Trophoblast cell (in vitro differentiated cells and primary cell): ENCODE measurements around the gene DQX1.
A peak's percentile ranks its signal among the peaks of the same experiment; 100 is the strongest.

Experiments
- DNase-seq, 2 donors: peaks; one replicate each; pipeline ENCODE4 v3.0.0-alpha.2; 2016
- H2AFZ ChIP-seq: 2 replicates; pipeline ENCODE4 v1.6.1; 2013; ENCODE audit warnings: low read length, moderate library complexity, mild to moderate bottlenecking; ENCODE audit not compliant: insufficient read depth, poor library complexity
- H2AK5ac ChIP-seq: 2 replicates; pipeline ENCODE4 v1.6.1; 2013; ENCODE audit warnings: mild to moderate bottlenecking, low read length
- H2BK120ac ChIP-seq: 2 replicates; pipeline ENCODE4 v1.6.1; 2013; ENCODE audit warnings: low read length, mild to moderate bottlenecking, moderate library complexity; ENCODE audit not compliant: insufficient read depth, poor library complexity
- H2BK12ac ChIP-seq: 2 replicates; pipeline ENCODE4 v1.6.1; 2013; ENCODE audit warnings: mild to moderate bottlenecking, low read length, moderate library complexity
- H2BK5ac ChIP-seq: 2 replicates; pipeline ENCODE4 v1.6.1; 2013; ENCODE audit warnings: low read length, low read depth, moderate library complexity, mild to moderate bottlenecking; ENCODE audit not compliant: poor library complexity
- H3K14ac ChIP-seq: 2 replicates; pipeline ENCODE4 v1.6.1; 2013; ENCODE audit warnings: mild to moderate bottlenecking, low read length
- H3K18ac ChIP-seq: 2 replicates; pipeline ENCODE4 v1.6.1; 2013; ENCODE audit warnings: mild to moderate bottlenecking, low read length
- H3K23ac ChIP-seq: 2 replicates; pipeline ENCODE4 v1.6.1; 2013; ENCODE audit warnings: low read length
- H3K27ac ChIP-seq: 2 replicates; pipeline ENCODE4 v1.5.1; 2013; ENCODE audit warnings: low read depth, mild to moderate bottlenecking, inconsistent platforms, low read length, moderate library complexity
- H3K27me3 ChIP-seq: 2 replicates; pipeline ENCODE4 v1.6.1; 2013; ENCODE audit warnings: inconsistent platforms, mild to moderate bottlenecking, low read length, moderate library complexity; ENCODE audit not compliant: insufficient read depth
- H3K36me3 ChIP-seq, 2 experiments: 1 replicate in 1 of 2; 2 replicates in 1 of 2; pipeline ENCODE4 v1.6.1; 2013; ENCODE audit warnings: low read length in 2 of 2, mild to moderate bottlenecking in 2 of 2, moderate library complexity in 1 of 2; ENCODE audit not compliant: insufficient read depth in 2 of 2, control insufficient read depth in 1 of 2
- H3K4ac ChIP-seq: 2 replicates; pipeline ENCODE4 v1.6.1; 2013; ENCODE audit warnings: low read depth, mild to moderate bottlenecking, low read length, moderate library complexity
- H3K4me1 ChIP-seq, 2 experiments: 1 replicate in 1 of 2; 2 replicates in 1 of 2; pipeline ENCODE4 v1.6.1; 2013; ENCODE audit warnings: low read length in 2 of 2, mild to moderate bottlenecking in 2 of 2, moderate library complexity in 1 of 2; ENCODE audit not compliant: insufficient read depth in 2 of 2, control insufficient read depth in 1 of 2
- H3K4me2 ChIP-seq: 2 replicates; pipeline ENCODE4 v1.6.1; 2013; ENCODE audit warnings: inconsistent platforms, mild to moderate bottlenecking, low read length, moderate library complexity
- H3K4me3 ChIP-seq: 2 replicates; pipeline ENCODE4 v1.5.1; 2013; ENCODE audit warnings: mild to moderate bottlenecking, low read depth, low read length, inconsistent platforms
- H3K79me1 ChIP-seq: one replicate; pipeline ENCODE4 v1.6.1; 2013; ENCODE audit warnings: low read length
- H3K79me2 ChIP-seq: 2 replicates; pipeline ENCODE4 v1.6.1; 2013; ENCODE audit warnings: low read length, mild to moderate bottlenecking; ENCODE audit not compliant: control insufficient read depth, insufficient read depth, poor library complexity
- H3K9ac ChIP-seq: 2 replicates; pipeline ENCODE4 v1.6.1; 2013; ENCODE audit warnings: mild to moderate bottlenecking, low read length
- H3K9me3 ChIP-seq: 2 replicates; pipeline ENCODE4 v1.6.1; 2013; ENCODE audit warnings: low read depth, mild to moderate bottlenecking, control low read depth, inconsistent platforms, low read length; ENCODE audit not compliant: insufficient read depth
- H4K12ac ChIP-seq: 2 replicates; pipeline ENCODE4 v1.6.1; 2013; ENCODE audit warnings: low read depth, mild to moderate bottlenecking, low read length, moderate library complexity
- H4K8ac ChIP-seq: 2 replicates; pipeline ENCODE4 v1.6.1; 2013; ENCODE audit warnings: low read depth, mild to moderate bottlenecking, low read length, moderate library complexity
- H4K91ac ChIP-seq: one replicate; pipeline ENCODE4 v1.6.1; 2013; ENCODE audit warnings: low read depth, mild to moderate bottlenecking, low read length, moderate library complexity
- WGBS: extraction: QIAGEN DNeasy Blood & Tissue Kit; methylation state at CpG from one replicate; pipeline ENCODE4 v1.1.7; 2013; ENCODE audit warnings: missing lambda C conversion rate; ENCODE audit not compliant: insufficient read length, insufficient coverage; ENCODE audit errors: extremely low coverage; 5-methylcytosine and 5-hydroxymethylcytosine counted together

The DQX1 gene

GRCh38 chr2:74481961-74482800, 43.9 kb downstream of the DQX1 start:
- Histone ChIP-seq H3K79me1 (peaks cover 11% of the 10 kb centered on the region), H2AFZ (peak overlapping the region; percentile 78), H3K4me1 (peaks cover 9 to 10% of the 10 kb centered on the region in 2 experiments), H3K4me3 (peak overlapping the region; percentile 94), H3K27me3 (no peaks in the 10 kb centered on the region), H2BK5ac (no peak overlapping the region), H3K23ac (no peak overlapping the region), H3K18ac (peak overlapping the region; percentile 54), H2BK120ac (peak overlapping the region; percentile 40), H3K4me2 (peak overlapping the region; percentile 66), H4K12ac (peak overlapping the region; percentile 2), H3K79me2 (peaks cover 9% of the 10 kb centered on the region), H2BK12ac (no peak overlapping the region), H3K14ac (peak overlapping the region; percentile 34), H4K91ac (peak overlapping the region; percentile 34), H3K36me3 (peaks cover 13 to 14% of the 10 kb centered on the region in 2 experiments), H3K9me3 (no peaks in the 10 kb centered on the region), H3K4ac (peak overlapping the region; percentile 51), H2AK5ac (peak overlapping the region; percentile 9), H3K9ac (peak overlapping the region; percentile 89), H4K8ac (peak overlapping the region; percentile 71), H3K27ac (peak overlapping the region; percentile 65)
- no CpG with 5 or more reads among the region's 80 CpGs for WGBS
- DNase-seq, result peak; percentile 36 to 60

GRCh38 chr2:74481431-74481830, 44.6 kb downstream of the DQX1 start:
- Histone ChIP-seq H3K36me3 (peaks cover 12 to 14% of the 10 kb centered on the region in 2 experiments), H2BK12ac (no peak overlapping the region), H2AFZ (no peak overlapping the region), H3K9me3 (no peaks in the 10 kb centered on the region), H4K8ac (peak overlapping the region; percentile 71), H3K14ac (no peak overlapping the region), H3K27ac (no peak overlapping the region), H3K18ac (peak overlapping the region; percentile 21), H2BK5ac (no peak overlapping the region), H3K4me2 (peak overlapping the region; percentile 66), H4K12ac (peak overlapping the region; percentile 1), H3K79me1 (peaks cover 11% of the 10 kb centered on the region), H3K4ac (peak overlapping the region; percentile 51), H3K23ac (no peak overlapping the region), H2BK120ac (no peak overlapping the region), H2AK5ac (no peak overlapping the region), H3K79me2 (peaks cover 9% of the 10 kb centered on the region), H3K9ac (peak overlapping the region; percentile 89), H4K91ac (no peak overlapping the region), H3K4me1 (peaks cover 9 to 10% of the 10 kb centered on the region in 2 experiments), H3K27me3 (no peaks in the 10 kb centered on the region), H3K4me3 (no peak overlapping the region)
- no CpG with 5 or more reads among the region's 3 CpGs for WGBS
- no peak for DNase-seq

- Histone ChIP-seq H3K4me2 (no peak overlapping the region), H3K4ac (no peak overlapping the region)
Observed at GRCh38 chr2:74474899-74475298, 51.1 kb downstream of the DQX1 start.

GRCh38 chr2:74474481-74474880, 51.5 kb downstream of the DQX1 start:
- DNase-seq, result no peak
- no peak overlapping the region for H2BK120ac ChIP-seq
- H2AFZ ChIP-seq, result no peak overlapping the region
- peaks cover 19% of the 10 kb centered on the region in 2 experiments for H3K36me3 ChIP-seq
- no peak overlapping the region for H3K4me3 ChIP-seq
- H3K27me3 ChIP-seq, result no peaks in the 10 kb centered on the region
- H3K9me3 ChIP-seq, result peaks cover 1% of the 10 kb centered on the region
- WGBS, result no CpG with 5 or more reads among the region's 6 CpGs
- no peak overlapping the region for H2BK5ac ChIP-seq
- no peak overlapping the region for H3K14ac ChIP-seq
- H2AK5ac ChIP-seq, result no peak overlapping the region
- H3K4me1 ChIP-seq, result peaks cover 5 to 7% of the 10 kb centered on the region in 2 experiments
- H3K23ac ChIP-seq, result no peak overlapping the region
- peaks cover 9% of the 10 kb centered on the region for H3K79me1 ChIP-seq
- H3K4me2 ChIP-seq, result no peak overlapping the region
- H4K12ac ChIP-seq, result no peak overlapping the region
- no peak overlapping the region for H3K18ac ChIP-seq
- H3K27ac ChIP-seq, result no peak overlapping the region
- no peak overlapping the region for H3K9ac ChIP-seq
- H3K4ac ChIP-seq, result no peak overlapping the region
- no peak overlapping the region for H4K8ac ChIP-seq
- peaks cover 3% of the 10 kb centered on the region for H3K79me2 ChIP-seq
- H2BK12ac ChIP-seq, result no peak overlapping the region
- H4K91ac ChIP-seq, result no peak overlapping the region

More at GRCh38 chr2:74474899-74475298, 51.1 kb downstream of the DQX1 start:
- Histone ChIP-seq H3K79me1 (peaks cover 9% of the 10 kb centered on the region), H3K4me3 (no peak overlapping the region), H4K12ac (no peak overlapping the region), H2BK12ac (no peak overlapping the region), H4K91ac (no peak overlapping the region), H3K9ac (no peak overlapping the region), H2BK5ac (no peak overlapping the region), H3K36me3 (peaks cover 19 to 21% of the 10 kb centered on the region in 2 experiments), H4K8ac (no peak overlapping the region), H2BK120ac (no peak overlapping the region), H3K23ac (no peak overlapping the region), H3K14ac (no peak overlapping the region), H3K4me1 (peaks cover 5 to 7% of the 10 kb centered on the region in 2 experiments), H2AFZ (no peak overlapping the region), H3K27me3 (no peaks in the 10 kb centered on the region), H3K27ac (no peak overlapping the region), H3K79me2 (peaks cover 3% of the 10 kb centered on the region), H3K9me3 (peaks cover 1% of the 10 kb centered on the region), H2AK5ac (no peak overlapping the region), H3K18ac (no peak overlapping the region)
- no CpG with 5 or more reads among the region's 5 CpGs for WGBS
- no peak for DNase-seq
